Stomach (tissue), 4 donors: Measurements from ENCODE around the gene EQTN.

Experiments
- CTCF ChIP-seq, 7 experiments: fragments of 450-650 bp in 4 of 7; fragments of 200-600 bp in 3 of 7; sonication (generic) in 3 of 7; IDR thresholded peaks; one replicate each; pipeline ENCODE4 v1.5.1; 2016 to 2019; ENCODE audit warnings: antibody characterized with exemption in 7 of 7, control low read depth in 2 of 7, mild to moderate bottlenecking in 1 of 7
- EP300 ChIP-seq: sonication (generic); formaldehyde crosslinking; IDR thresholded peaks from one replicate; pipeline ENCODE4 v1.6.1; 2017; ENCODE audit warnings: antibody characterized with exemption
- POLR2A ChIP-seq, 4 donors: fragments of 450-650 bp; IDR thresholded peaks; one replicate each; pipeline ENCODE4 v1.6.1; 2016; ENCODE audit warnings: antibody characterized with exemption in 4 of 4, control low read depth in 2 of 4, mild to moderate bottlenecking in 1 of 4, moderate library complexity in 1 of 4

GRCh38 chr9:27337236-27337635, 40.3 kb upstream of the EQTN start:
- no peak for TF ChIP-seq POLR2A (IDR thresholded peaks at IDR 0.05)
- no peak for TF ChIP-seq CTCF (IDR thresholded peaks at IDR 0.05)
- no peak for TF ChIP-seq EP300
